ENCODE results near the gene EME2.
A peak's percentile ranks its signal among the peaks of the same experiment; 100 is the strongest.
"Not testable (repeated sequence)": the region's sequence is repeated elsewhere in the genome, so short reads cannot be mapped to it uniquely, and the experiment has no call there.

EME2 gene

GRCh38 chr16:1791256-1791942 is 18.8 kb downstream of the EME2 start:
- no peak for DNase-seq (ENCODE audit: low read depth)

GRCh38 chr16:1791943-1792812 is 19.6 kb downstream of the EME2 start:
- no peak for DNase-seq (ENCODE audit: low read depth)

DNA sequence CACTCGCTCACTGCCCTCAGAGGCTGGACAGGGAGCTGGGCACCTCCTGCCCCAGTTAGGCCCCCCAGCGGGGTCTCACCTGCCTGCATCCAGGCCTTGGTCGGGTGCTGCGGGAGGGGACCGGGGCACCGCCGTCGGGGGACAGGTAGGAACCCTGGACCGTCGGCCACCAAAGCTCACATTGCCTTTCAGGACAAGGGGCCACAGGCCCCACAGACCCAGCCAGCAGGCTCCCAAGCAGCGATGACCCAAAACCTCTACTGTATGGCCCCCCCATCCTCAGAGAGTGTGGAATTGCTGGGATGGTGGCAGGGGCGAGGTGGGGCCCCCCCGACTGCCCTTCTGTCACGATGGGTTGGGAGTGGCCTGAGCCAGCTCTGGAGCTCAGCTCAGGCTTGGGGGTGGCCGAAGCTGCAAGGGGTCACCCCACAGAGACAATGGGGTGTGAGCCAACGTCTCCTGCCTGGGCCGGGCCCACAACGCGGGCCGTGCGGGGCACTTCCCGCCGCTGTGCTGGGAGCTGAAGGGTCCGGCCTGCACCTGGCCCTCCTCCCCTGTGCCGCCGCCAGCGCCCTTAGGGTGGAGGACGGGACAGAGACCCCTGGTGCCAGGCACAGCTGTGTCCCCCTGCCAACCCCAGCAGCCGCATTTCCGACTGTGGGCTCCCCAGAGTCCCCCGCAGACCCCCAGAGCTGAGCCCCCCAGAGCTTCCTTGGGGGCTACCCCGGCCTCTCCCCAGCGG is 20.4 kb downstream of the EME2 start:
- DNase-seq (ENCODE audit: low read depth): no peak

- no peak for DNase-seq (ENCODE audit: low read depth)
Observed at GRCh38 chr16:1793578-1794220, 21.1 kb downstream of the EME2 start, which contains the start of gene IGFALS. Gene IGFALS (minus strand): TSS chr16:1793705. CDS start chr16:1793652, 53 bp downstream.

DNA sequence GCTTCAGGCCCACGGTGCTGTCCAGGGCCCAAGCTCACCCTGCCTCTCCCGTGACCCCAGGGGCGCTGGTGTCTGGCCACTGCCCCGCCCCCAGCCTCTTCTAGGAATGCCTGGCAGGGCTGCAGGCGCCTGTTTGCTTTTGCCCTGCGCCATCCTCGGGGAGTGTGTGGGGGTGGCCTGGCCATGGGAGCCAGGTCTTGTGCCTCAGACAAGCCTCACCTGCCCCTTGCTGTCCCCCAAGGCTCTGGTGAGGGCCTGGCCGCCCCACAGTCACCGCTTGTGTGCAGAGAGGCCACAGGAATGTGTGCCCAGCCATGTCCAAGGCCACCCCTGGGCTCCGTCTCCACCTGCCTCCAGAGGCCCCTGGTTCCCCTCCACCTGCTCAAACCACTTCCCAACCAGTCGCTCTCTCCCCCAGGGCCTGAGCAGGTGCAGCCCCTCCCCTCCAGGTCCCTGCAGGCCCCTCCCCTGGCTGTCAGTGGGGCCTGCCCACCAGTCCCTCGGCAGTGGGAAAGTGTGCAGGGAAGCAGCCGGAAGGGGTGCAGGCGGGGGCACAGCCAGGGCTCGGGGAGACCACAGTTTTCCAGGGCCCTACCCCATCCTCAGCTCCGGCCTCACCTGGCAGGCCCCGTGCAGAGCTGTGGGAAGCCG is 21.7 kb downstream of the EME2 start:
- DNase-seq (ENCODE audit: low read depth): no peak

GRCh38 chr16:1794908-1795666 is 22.5 kb downstream of the EME2 start:
- DNase-seq (ENCODE audit: low read depth): no peak

DNA sequence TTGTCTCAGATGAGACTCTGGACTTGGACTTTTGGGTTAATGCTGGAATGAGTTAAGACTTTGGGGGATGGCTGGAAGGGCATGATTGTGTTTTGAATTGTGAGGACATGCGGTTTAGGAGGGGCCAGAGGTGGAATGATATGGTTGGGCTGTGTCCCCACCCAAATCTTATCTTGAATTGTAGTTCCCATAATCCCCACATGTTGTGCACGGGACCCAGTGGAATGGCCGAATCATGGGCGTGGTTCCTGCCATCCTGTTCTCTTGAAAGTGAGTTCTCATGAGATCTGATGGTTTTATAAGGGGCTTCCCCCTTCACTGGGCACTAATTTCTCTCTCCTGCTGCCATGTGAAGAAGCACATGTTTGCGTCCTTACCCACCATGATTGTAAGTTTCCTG is 26.7 kb downstream of the EME2 start:
- DNase-seq (ENCODE audit: low read depth): not testable (repeated sequence)

DNA sequence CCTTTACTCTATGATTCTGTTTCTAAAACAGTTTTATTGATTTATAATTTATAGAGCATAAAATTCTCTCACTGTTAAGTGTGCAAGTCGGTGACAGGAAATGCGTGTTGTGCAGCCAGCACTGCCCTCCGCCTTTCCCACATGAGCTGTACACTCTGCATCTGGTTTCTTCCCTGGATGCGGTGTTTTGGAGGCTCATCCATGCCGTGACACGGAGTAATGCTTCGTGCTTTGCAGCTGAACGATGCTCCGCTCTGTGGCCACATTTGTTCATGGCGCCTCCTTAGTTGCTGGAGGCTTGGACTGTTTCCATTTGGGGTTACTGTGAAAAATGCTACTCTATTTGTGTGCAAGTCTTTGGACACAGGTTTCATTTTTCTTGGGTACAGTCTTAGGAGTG is 28.1 kb downstream of the EME2 start:
- no peak for DNase-seq (ENCODE audit: low read depth)

DNA sequence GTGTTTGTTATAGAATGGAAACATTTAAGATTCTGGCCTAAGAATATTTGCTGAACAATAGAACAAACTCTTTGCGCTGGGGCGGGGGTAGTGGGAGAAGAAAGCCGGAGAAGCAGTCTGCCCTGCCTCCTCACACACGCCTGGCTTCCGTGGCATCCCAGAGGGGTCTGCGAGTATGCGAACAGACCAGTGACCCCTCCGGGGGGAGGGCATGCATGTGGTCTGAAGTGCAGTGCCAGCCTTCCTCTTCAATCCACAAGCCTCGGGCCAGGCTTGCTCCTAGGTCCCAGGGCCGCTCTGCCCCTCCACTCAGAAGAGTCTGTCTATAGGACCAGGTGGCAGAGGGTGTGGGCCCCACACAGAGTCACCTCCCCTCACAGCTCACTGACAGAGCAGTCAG is 35.0 kb downstream of the EME2 start:
- DNase-seq (ENCODE audit: low read depth): no peak

- no peak for DNase-seq (ENCODE audit: low read depth)
Observed at GRCh38 chr16:1808691-1809090, 36.1 kb downstream of the EME2 start.

DNA sequence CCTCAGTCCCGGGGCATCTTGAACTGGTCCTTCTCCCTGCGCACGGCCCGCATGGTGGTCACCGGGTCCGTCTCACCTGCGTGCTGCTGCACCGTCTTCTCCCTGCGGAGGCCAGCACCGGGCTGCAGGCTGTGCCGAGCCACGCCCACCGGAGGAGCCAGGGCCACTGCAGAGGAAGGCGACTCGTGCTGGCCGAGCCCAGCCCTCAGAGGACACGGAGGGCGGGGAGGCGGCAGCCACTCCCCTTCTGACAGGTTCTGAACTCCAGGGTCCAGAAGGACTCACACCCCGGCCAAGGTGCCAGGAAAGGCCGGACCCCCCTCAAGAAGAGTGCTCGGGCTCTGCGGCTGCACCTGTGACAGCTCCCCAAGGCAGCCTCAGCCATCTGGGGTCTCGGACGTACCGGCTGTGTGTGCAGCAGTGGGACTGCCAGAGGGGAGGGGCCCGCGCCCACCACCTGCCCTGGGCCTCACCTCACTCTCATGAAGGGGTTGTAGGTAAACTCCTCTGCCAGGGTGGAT is 36.7 kb downstream of the EME2 start:
- no peak for DNase-seq (ENCODE audit: low read depth)

- no peak for DNase-seq (ENCODE audit: low read depth)
Observed at GRCh38 chr16:1810106-1810505, 37.5 kb downstream of the EME2 start.

- DNase-seq (ENCODE audit: low read depth): no peak
Observed at GRCh38 chr16:1810536-1810935, 37.9 kb downstream of the EME2 start.

DNA sequence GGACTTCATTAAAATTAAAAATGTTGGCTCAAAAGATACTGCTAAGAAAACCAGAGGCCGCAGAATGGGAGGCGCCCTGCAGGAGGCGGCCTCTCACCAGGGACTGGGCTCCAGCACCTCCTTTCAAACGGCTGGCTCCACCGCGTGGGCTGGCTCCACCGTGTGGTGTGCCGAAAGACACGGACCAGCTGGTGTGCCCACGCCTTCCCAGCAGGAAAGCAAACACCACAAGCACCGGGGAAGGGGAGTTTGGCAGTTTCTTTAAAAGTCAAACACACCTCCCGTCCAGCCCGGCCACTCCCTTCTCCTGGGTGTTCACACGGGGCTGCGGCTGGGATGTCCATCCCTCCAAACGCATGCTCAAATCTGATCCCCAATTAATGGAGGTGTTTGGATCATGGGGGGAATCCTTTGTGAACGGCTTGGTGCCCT is 40.1 kb downstream of the EME2 start:
- peak; percentile 58 for DNase-seq (ENCODE audit: low read depth)

DNA sequence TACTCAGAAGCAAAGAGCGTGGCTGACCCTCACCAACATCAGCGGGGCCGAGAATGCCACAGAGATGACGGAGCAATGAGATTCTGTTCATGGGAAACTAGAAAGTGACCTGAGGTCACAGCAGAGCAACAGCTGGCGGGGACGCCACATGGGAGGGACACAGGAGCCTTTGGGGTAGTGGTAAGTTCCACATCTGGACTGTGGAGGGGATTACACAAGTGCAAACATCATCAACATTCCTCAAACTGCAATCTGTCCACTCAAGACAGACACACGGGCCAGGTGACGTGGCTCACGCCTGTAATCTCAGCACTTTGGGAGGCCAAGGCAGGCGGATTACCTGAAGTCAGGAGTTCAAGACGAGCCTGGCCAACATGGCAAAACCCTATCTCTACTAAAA is 42.9 kb downstream of the EME2 start:
- no peak for DNase-seq (ENCODE audit: low read depth)

DNA sequence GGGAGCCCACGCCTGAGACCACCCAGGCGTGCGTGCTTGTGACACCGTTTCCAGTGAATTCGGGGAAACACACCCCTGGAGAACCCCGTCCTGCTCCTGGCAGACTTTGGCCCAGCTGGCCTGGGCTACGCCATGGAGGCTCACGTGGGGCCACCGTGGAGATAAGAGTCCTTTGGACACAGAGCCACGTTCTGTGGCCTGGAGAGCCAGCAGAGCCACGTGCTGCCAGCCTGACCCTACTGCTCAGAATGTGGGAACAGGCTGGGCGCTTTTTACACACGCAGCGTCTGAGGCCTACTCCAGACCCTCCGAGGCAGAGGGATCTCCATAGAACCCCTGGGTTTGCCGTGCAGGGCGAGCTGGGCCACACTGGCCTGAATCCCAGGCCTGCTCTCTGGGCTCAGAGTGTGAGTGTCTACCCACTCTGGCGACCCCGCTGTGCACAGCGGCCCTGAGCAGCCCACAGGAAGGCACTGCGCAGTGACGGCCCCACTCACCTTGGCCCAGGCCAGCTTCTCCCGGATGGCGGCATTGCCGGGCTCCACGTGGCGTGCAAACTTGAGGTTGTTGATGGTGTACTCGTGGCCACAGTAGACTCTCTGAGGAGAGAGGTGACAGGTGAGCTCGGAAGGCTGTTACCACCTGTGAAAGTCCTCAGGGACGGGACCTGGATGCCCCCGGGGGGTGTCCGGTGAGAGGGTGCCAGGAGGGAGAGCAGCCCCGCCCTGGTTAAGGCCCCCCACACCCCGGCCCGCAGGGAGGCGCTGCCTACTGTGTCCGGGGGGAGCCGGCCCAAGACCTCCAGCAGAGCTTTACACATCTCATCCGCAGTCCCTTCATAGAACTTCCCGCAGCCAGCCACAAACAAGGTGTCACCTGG is 44.0 kb downstream of the EME2 start:
- DNase-seq (ENCODE audit: low read depth): no peak

DNA sequence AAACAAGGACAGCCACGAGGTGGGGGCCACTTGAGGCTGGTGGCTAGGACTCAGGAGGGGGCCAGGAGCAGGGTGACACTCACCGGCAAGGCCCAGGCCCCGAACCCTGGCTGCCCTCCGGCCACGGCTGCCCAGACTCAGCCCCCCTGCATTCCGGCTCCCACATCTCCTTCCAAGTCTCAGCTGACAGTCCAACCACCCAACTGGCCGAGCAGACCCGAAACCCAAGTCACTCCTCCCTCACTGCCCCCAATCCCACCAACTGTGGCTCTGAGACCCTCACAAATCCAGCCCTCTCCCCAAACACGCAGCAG is 44.6 kb downstream of the EME2 start:
- DNase-seq (ENCODE audit: low read depth): no peak

GRCh38 chr16:1817716-1818115 is 45.1 kb downstream of the EME2 start:
- DNase-seq (ENCODE audit: low read depth): no peak

GRCh38 chr16:1818204-1818872 is 45.7 kb downstream of the EME2 start:
- DNase-seq (ENCODE audit: low read depth): no peak
